Hematopoietic multipotent progenitor cell treated with erythropoietin and hydrocortisone succinate and interleukin-3 and kit ligand, for 15 days (in vitro differentiated cells): ENCODE results near the gene APOBEC3H.

Experiments
- DNase-seq: peaks from one replicate; pipeline ENCODE4 v3.0.0-alpha.2; 2015; ENCODE audit warnings: low spot score

Gene APOBEC3H

GRCh38 chr22:39135092-39135896, 38.2 kb downstream of the APOBEC3H start:
- peak; percentile 66 for DNase-seq

- DNase-seq: no peak
Measured at GRCh38 chr22:39136317-39136716, 39.3 kb downstream of the APOBEC3H start.

- no peak for DNase-seq
Measured at GRCh38 chr22:39138357-39138997, 41.4 kb downstream of the APOBEC3H start.

GRCh38 chr22:39139933-39140332, 42.9 kb downstream of the APOBEC3H start:
- no peak for DNase-seq

GRCh38 chr22:39142088-39142680, 45.1 kb downstream of the APOBEC3H start:
- DNase-seq: peak; percentile 73

- DNase-seq: peak; percentile 55
Measured at GRCh38 chr22:39144101-39144767, 47.2 kb downstream of the APOBEC3H start.

- DNase-seq: peak; percentile 60
Measured at GRCh38 chr22:39146256-39147101, 49.4 kb downstream of the APOBEC3H start.

- no peak for DNase-seq
Measured at GRCh38 chr22:39147335-39148025, 50.4 kb downstream of the APOBEC3H start.

GRCh38 chr22:39148026-39148726, 51.1 kb downstream of the APOBEC3H start:
- DNase-seq: no peak

GRCh38 chr22:39148727-39149535, 51.9 kb downstream of the APOBEC3H start:
- DNase-seq: peak; percentile 52

GRCh38 chr22:39149915-39150847, 53.1 kb downstream of the APOBEC3H start:
- DNase-seq: no peak

GRCh38 chr22:39150848-39151215, 53.8 kb downstream of the APOBEC3H start:
- no peak for DNase-seq

- DNase-seq: no peak
Measured at GRCh38 chr22:39151329-39151975, 54.4 kb downstream of the APOBEC3H start.

GRCh38 chr22:39152024-39152510, 55.0 kb downstream of the APOBEC3H start:
- no peak for DNase-seq

- DNase-seq: peak; percentile 94
Measured at GRCh38 chr22:39152511-39153219, 55.6 kb downstream of the APOBEC3H start, which contains the start of gene CBX7. TSS of gene CBX7 (minus strand) at chr22:39152680. CDS start at chr22:39152444, 236 bp downstream.

- no peak for DNase-seq
Measured at GRCh38 chr22:39153220-39153717, 56.2 kb downstream of the APOBEC3H start.
